SK-N-SH (cell line): ENCODE data around the gene C17orf67. TPM values are rescaled to one million over a fixed set of nuclear protein-coding genes. Genes with fewer than 3 reads are reported as not detected.

Experiments
- CTCF ChIA-PET: fragments of 300-600, 350-600 bp; formaldehyde crosslinking; extraction: SDS; loops from one replicate; lab custom pipeline; 2021; lab: Yijun Ruan, JAX
- POLR2A ChIA-PET: fragments of 350-600 bp; sonication (Branson Sonifier 250); formaldehyde crosslinking; extraction: SDS; loops from one replicate; lab custom pipeline; 2020; ENCODE audit warnings: antibody characterized with exemption, inconsistent platforms; lab: Yijun Ruan, JAX
- DNase-seq: peaks from one replicate; pipeline ENCODE4 v3.0.0; 2012
- H2AFZ ChIP-seq: fragments of 200-600 bp; sonication (generic); 2 replicates; pipeline ENCODE4 v1.8.1; 2016; ENCODE audit warnings: antibody characterized with exemption, mild to moderate bottlenecking, low read depth
- H3F3A ChIP-seq: fragments of 200-600 bp; sonication (generic); replicated peaks from 2 replicates; pipeline ENCODE3; 2016; ENCODE audit warnings: antibody characterized with exemption, mild to moderate bottlenecking; ENCODE audit not compliant: insufficient read depth
- H3K27ac ChIP-seq, 2 experiments: fragments of 200-500 bp in 1 of 2; fragments of 200-600 bp in 1 of 2; sonication (Bioruptor generic) in 1 of 2; sonication (generic), shearing (Covaris generic) in 1 of 2; 2 replicates each; pipeline versions ENCODE4 v1.5.1 to v1.6.1; 2014 to 2016; ENCODE audit warnings: low read depth in 2 of 2, inconsistent platforms in 1 of 2, low read length in 1 of 2, mild to moderate bottlenecking in 1 of 2, mixed read lengths in 1 of 2
- H3K27me3 ChIP-seq: fragments of 200-600 bp; sonication (generic), shearing (Covaris generic); 2 replicates; pipeline ENCODE4 v1.6.1; 2016; ENCODE audit warnings: mixed run types; ENCODE audit not compliant: insufficient read depth
- H3K36me3 ChIP-seq, 2 experiments: fragments of 200-500 bp in 1 of 2; fragments of 200-600 bp in 1 of 2; sonication (Bioruptor generic) in 1 of 2; sonication (generic) in 1 of 2; replicated peaks in 1 of 2; 2 replicates each; pipeline versions ENCODE3 to v1.5.1; 2014 to 2016; ENCODE audit warnings: low read length in 1 of 2, mild to moderate bottlenecking in 1 of 2; ENCODE audit not compliant: insufficient read depth in 2 of 2, control insufficient read depth in 1 of 2
- H3K4me1 ChIP-seq, 2 experiments: fragments of 200-500 bp in 1 of 2; fragments of 200-600 bp in 1 of 2; sonication (Bioruptor generic) in 1 of 2; sonication (generic), shearing (Covaris generic) in 1 of 2; 2 replicates each; pipeline versions ENCODE4 v1.5.1 to v1.6.1; 2014 to 2016; ENCODE audit warnings: low read depth in 1 of 2, low read length in 1 of 2, mixed run types in 1 of 2; ENCODE audit not compliant: insufficient read depth in 2 of 2, control insufficient read depth in 1 of 2
- H3K4me2 ChIP-seq: fragments of 200-600 bp; sonication (generic), shearing (Covaris generic); 2 replicates; pipeline ENCODE4 v1.6.1; 2017; ENCODE audit warnings: mixed run types
- H3K4me3 ChIP-seq, 2 experiments: fragments of 200-500 bp in 1 of 2; fragments of 200-600 bp in 1 of 2; sonication (Bioruptor generic) in 1 of 2; sonication (generic), shearing (Covaris generic) in 1 of 2; 2 replicates each; pipeline versions ENCODE4 v1.5.1 to v1.8.1; 2014 to 2016; ENCODE audit warnings: low read depth in 2 of 2, inconsistent platforms in 1 of 2, low read length in 1 of 2, mild to moderate bottlenecking in 1 of 2, mixed read lengths in 1 of 2, moderate library complexity in 1 of 2
- H3K79me2 ChIP-seq: fragments of 200-600 bp; sonication (generic); 2 replicates; pipeline ENCODE4 v1.8.1; 2017; ENCODE audit warnings: mild to moderate bottlenecking; ENCODE audit not compliant: insufficient read depth
- H3K9ac ChIP-seq: fragments of 200-600 bp; sonication (generic); 2 replicates; pipeline ENCODE4 v1.6.1; 2017; ENCODE audit warnings: mixed run types
- H3K9me2 ChIP-seq: fragments of 200-600 bp; sonication (generic); 2 replicates; pipeline ENCODE4 v1.6.1; 2017; ENCODE audit warnings: mixed run types
- H3K9me3 ChIP-seq: fragments of 200-600 bp; sonication (generic); 2 replicates; pipeline ENCODE4 v1.6.1; 2017; ENCODE audit warnings: mixed run types, mild to moderate bottlenecking, moderate library complexity
- H4K20me1 ChIP-seq: fragments of 200-600 bp; sonication (generic); 2 replicates; pipeline ENCODE4 v1.6.1; 2017; ENCODE audit warnings: mild to moderate bottlenecking, mixed run types; ENCODE audit not compliant: insufficient read depth
- CHD2 ChIP-seq: fragments of 150-350 bp; IDR thresholded peaks from 2 replicates; pipeline ENCODE4 v1.6.1; 2018; ENCODE audit warnings: low read length; ENCODE audit not compliant: partially characterized antibody
- ELF1 ChIP-seq: IDR thresholded peaks from 2 replicates; pipeline ENCODE4 v1.4.0; 2012
- EP300 ChIP-seq, 2 experiments: IDR thresholded peaks; 2 replicates each; pipeline versions ENCODE4 v1.4.0 to v1.6.1; 2012; ENCODE audit warnings: borderline replicate concordance in 1 of 2, low read depth in 1 of 2, low read length in 1 of 2
- FOXJ3 ChIP-seq: sonication (generic); formaldehyde crosslinking; IDR thresholded peaks from 2 replicates; pipeline ENCODE4 v1.5.1; 2020; ENCODE audit warnings: mild to moderate bottlenecking, missing genetic modification reagents
- FOXM1 ChIP-seq: IDR thresholded peaks from 2 replicates; pipeline ENCODE4 v1.4.0; 2012; ENCODE audit warnings: low read depth, mild to moderate bottlenecking
- GABPA ChIP-seq: IDR thresholded peaks from 2 replicates; pipeline ENCODE4 v1.4.0; 2012; ENCODE audit warnings: low read depth, mild to moderate bottlenecking
- GATA2 ChIP-seq: sonication (generic); formaldehyde crosslinking; IDR thresholded peaks from 2 replicates; pipeline ENCODE4 v1.5.0; 2020; ENCODE audit warnings: mild to moderate bottlenecking, missing genetic modification reagents
- IRF3 ChIP-seq: fragments of 150-350 bp; IDR thresholded peaks from 2 replicates; pipeline ENCODE4 v1.6.1; 2016; ENCODE audit warnings: mild to moderate bottlenecking, low read depth, low read length
- JUND ChIP-seq: IDR thresholded peaks from 2 replicates; pipeline ENCODE4 v1.4.0; 2012
- MEF2A ChIP-seq: IDR thresholded peaks from 2 replicates; pipeline ENCODE4 v1.4.0; 2012; ENCODE audit warnings: low read depth, borderline replicate concordance
- NRF1 ChIP-seq: IDR thresholded peaks from 2 replicates; pipeline ENCODE4 v1.6.1; 2012; ENCODE audit warnings: low read depth, mild to moderate bottlenecking, low read length
- PBX3 ChIP-seq: IDR thresholded peaks from 2 replicates; pipeline ENCODE4; 2012
- RCOR1 ChIP-seq: fragments of 150-350 bp; IDR thresholded peaks from 2 replicates; pipeline ENCODE4 v1.6.1; 2017; ENCODE audit warnings: antibody characterized with exemption, low read length
- RFX5 ChIP-seq: IDR thresholded peaks from 2 replicates; pipeline ENCODE4 v1.6.1; 2012; ENCODE audit warnings: mild to moderate bottlenecking, improper control_type of control experiment, low read length
- RXRA ChIP-seq: IDR thresholded peaks from 2 replicates; pipeline ENCODE4 v1.4.0; 2012; ENCODE audit warnings: low read depth, mild to moderate bottlenecking, borderline replicate concordance
- SMC3 ChIP-seq: IDR thresholded peaks from 2 replicates; pipeline ENCODE4 v1.6.1; 2012; ENCODE audit warnings: low read depth, low read length, improper control_type of control experiment
- TAF1 ChIP-seq: IDR thresholded peaks from 2 replicates; pipeline ENCODE4 v1.6.1; 2012; ENCODE audit warnings: low read depth, mild to moderate bottlenecking, low read length, moderate library complexity, borderline replicate concordance
- TCF12 ChIP-seq: IDR thresholded peaks from 2 replicates; pipeline ENCODE4 v1.4.0; 2012
- TEAD4 ChIP-seq: IDR thresholded peaks from 2 replicates; pipeline ENCODE4 v1.4.0; 2012; ENCODE audit warnings: mild to moderate bottlenecking, borderline replicate concordance; ENCODE audit not compliant: insufficient read depth
- YY1 ChIP-seq: IDR thresholded peaks from 2 replicates; pipeline ENCODE4 v1.4.0; 2012; ENCODE audit warnings: low read depth, mild to moderate bottlenecking
- ZBTB33 ChIP-seq: IDR thresholded peaks from 2 replicates; pipeline ENCODE4 v1.4.0; 2012; ENCODE audit warnings: low read depth, borderline replicate concordance
- WGBS: methylation state at CpG from one replicate; pipeline ENCODE4 v1.1.6; 2017; ENCODE audit warnings: low lambda C conversion rate; 5-methylcytosine and 5-hydroxymethylcytosine counted together
- polyA plus RNA-seq, 3 experiments: library from polyadenylated mRNA; depleted of rRNA; stranded (reverse); fragments of >200 nt; gene quantifications; 2 replicates each; pipeline ENCODE4 v1.2.3, GENCODE V29; 2012

Gene C17orf67
- polyA plus RNA-seq, 1 of the 3 experiments (the other 2 are of a cell fraction) = 1.7 TPM

DNA sequence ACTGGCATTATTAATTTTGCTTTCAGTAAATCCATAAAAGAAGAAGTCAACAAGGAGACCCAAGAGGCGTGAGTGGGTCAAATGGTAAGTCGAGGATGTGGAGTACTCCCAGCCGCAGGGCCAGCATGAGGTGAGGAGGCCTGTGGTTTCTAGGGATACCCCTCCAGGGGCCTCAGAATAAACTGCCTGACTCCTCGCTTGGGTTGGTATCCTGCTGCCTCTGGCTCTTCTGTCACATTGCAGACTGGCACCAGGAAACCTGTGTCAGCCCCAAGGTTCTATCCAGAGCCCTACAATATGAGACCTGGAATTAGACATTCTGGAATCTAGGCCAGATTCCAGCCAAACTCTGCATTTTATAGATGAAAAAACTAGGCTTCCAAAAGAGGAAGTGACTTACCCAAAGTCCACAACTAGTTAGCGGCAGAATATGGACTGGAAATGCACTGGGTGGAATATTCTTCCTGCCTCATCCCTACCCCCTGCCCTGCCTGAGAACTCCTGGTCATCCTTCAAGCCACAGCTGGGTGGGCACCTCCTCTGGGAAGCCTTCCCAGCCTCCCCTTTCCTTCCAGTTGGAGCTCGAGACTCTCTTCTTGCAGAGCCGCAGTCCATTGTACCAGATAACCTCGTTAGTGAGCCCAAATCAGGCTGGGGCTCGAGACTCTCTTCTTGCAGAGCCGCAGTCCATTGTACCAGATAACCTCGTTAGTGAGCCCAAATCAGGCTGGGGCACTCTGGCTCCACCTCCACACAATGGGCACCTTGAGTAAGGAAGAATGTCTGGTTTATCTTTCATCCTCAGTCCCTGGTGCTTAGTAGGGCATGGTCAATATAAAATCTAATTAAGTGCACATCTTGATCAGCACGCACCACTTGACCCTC is 22.6 kb downstream of the C17orf67 start:
- TF ChIP-seq GABPA = no peak
- TF ChIP-seq IRF3 = no peak
- no peak for TF ChIP-seq FOXM1
- TF ChIP-seq TEAD4 = no peak
- TF ChIP-seq PBX3 = no peak
- no peak for TF ChIP-seq RXRA
- no peak for TF ChIP-seq GATA2
- TF ChIP-seq JUND = no peak
- TF ChIP-seq, all 33 proteins: peak for 0
- H3K4me1 ChIP-seq = peaks cover 5 to 6% of the 10 kb centered on the region in 2 experiments; a peak in 2 of 4 replicates
- no peaks in the 10 kb centered on the region for H3F3A ChIP-seq
- H3K9me3 ChIP-seq = no peaks in the 10 kb centered on the region
- no peak for DNase-seq
- POLR2A ChIA-PET = no interaction called here
- H3K27me3 ChIP-seq = no peaks in the 10 kb centered on the region
- H2AFZ ChIP-seq = no peak overlapping the region
- H3K27ac ChIP-seq = no peak overlapping the region
- H3K4me2 ChIP-seq = no peak overlapping the region
- no peak overlapping the region for H3K9ac ChIP-seq
- H3K79me2 ChIP-seq = no peaks in the 10 kb centered on the region
- CTCF ChIA-PET = interaction anchor here (1.5 kb wide), 1 partner anchor 9 kb away, joined by 6 read pairs; no protein-coding TSS in a partner anchor
- H3K9me2 ChIP-seq = no peaks in the 10 kb centered on the region
- 85% methylated on average over 12 of the region's 12 CpGs for WGBS
- no peak overlapping the region for H3K4me3 ChIP-seq
- no peaks in the 10 kb centered on the region for H3K36me3 ChIP-seq
- no peaks in the 10 kb centered on the region for H4K20me1 ChIP-seq

DNA sequence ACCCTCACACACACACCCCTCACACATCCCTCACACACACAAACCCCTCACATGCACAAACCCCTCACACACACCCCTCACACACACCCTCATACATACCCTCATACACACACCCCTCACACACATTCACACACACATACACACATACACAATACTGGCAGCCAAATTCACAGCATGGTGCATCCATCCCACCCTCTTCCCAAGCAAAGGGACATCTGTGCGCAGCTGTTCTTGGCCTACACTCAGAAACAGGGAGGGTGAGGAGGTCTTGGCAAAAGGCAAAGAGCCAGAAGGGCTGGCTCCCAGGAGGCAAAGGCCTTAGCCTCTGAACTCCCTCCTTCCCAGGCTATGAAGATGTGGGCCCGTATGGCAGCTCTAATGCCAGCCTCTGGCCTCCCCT is 23.4 kb downstream of the C17orf67 start:
- H3K9me2 ChIP-seq = no peaks in the 10 kb centered on the region
- no peak overlapping the region for H3K9ac ChIP-seq
- H4K20me1 ChIP-seq = no peaks in the 10 kb centered on the region
- H2AFZ ChIP-seq = no peak overlapping the region
- no peaks in the 10 kb centered on the region for H3K9me3 ChIP-seq
- H3K79me2 ChIP-seq = no peaks in the 10 kb centered on the region
- no peak overlapping the region for H3K4me2 ChIP-seq
- H3K4me3 ChIP-seq = no peak overlapping the region
- no peak overlapping the region for H3K27ac ChIP-seq
- H3K36me3 ChIP-seq = no peaks in the 10 kb centered on the region
- no peaks in the 10 kb centered on the region for H3F3A ChIP-seq
- TF ChIP-seq NRF1 = no peak
- TF ChIP-seq SMC3 = no peak
- TF ChIP-seq FOXM1 = no peak
- no peak for TF ChIP-seq ELF1
- no peak for TF ChIP-seq RFX5
- TF ChIP-seq MEF2A = no peak
- TF ChIP-seq TAF1 = no peak
- no peak for TF ChIP-seq TCF12
- no peak for TF ChIP-seq EP300 (IDR thresholded peaks at IDR 0.05; ENCODE audit: borderline replicate concordance in 1 of 2, low read depth in 1 of 2, low read length in 1 of 2)
- TF ChIP-seq IRF3 = no peak
- no peak for TF ChIP-seq RCOR1
- no peak for TF ChIP-seq GABPA
- no peak for TF ChIP-seq FOXJ3 (CRISPR knock-in tag)
- TF ChIP-seq CHD2 = no peak
- no peak for TF ChIP-seq ZBTB33
- TF ChIP-seq GATA2 = no peak
- TF ChIP-seq RXRA = no peak
- TF ChIP-seq YY1 = no peak
- TF ChIP-seq, all 33 proteins: peak for 0
- ChIA-PET CTCF (no interaction called here), POLR2A (no interaction called here)
- no peak for DNase-seq
- WGBS = 86% methylated on average over 2 of the region's 2 CpGs
- Histone ChIP-seq H3K4me1 (peaks cover 0 to 2% of the 10 kb centered on the region in 2 experiments; a peak in 2 of 4 replicates), H3K27me3 (no peaks in the 10 kb centered on the region)
